ENCODE results near the gene CPM. TPM values are rescaled to one million over a fixed set of nuclear protein-coding genes. Genes with fewer than 3 reads are reported as not detected.

Gene CPM
- total RNA-seq, 1 experiment from 2014 or later, result 3.1 TPM

DNA sequence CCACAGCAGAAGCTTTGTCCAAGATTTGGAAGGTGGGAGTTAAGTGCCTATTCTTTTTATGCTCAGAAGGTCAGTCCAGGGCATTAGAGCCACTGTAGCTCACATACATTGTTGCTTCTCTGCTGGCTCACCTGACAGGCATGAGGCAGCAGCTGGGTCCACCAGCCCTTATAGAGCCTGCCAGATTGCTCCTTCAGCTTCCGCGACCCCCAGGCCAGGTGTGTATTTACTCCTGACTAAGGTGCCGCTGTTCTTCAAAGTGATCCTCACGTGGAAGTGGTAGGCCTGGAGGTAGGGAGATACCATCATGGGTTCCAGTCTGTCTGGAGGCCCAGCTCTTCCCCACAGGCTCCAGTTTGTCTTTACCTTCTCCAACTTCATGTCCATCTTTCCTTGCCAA is 17.5 kb upstream of the CPM start:
- Histone ChIP-seq H3K9ac (ENCODE audit: low read length) (no peak overlapping the region), H3K9me2 (replicated peaks; ENCODE audit: low read length) (no peaks in the 10 kb centered on the region), H3K36me3 (ENCODE audit: low read depth, low read length) (no peaks in the 10 kb centered on the region), H3K79me2 (ENCODE audit: low read length) (no peaks in the 10 kb centered on the region), H3K4me2 (ENCODE audit: low read length) (no peak overlapping the region), H3K27ac (ENCODE audit: low read length) (no peak overlapping the region), H3K27me3 (ENCODE audit: low read length) (no peaks in the 10 kb centered on the region), H3K9me3 (ENCODE audit: low read length) (no peaks in the 10 kb centered on the region), H2AFZ (ENCODE audit: low read length) (no peak overlapping the region), H3F3A (ENCODE audit: low read length, unreplicated experiment) (no peaks in the 10 kb centered on the region), H3K4me3 (ENCODE audit: low read length) (no peak overlapping the region), H4K20me1 (ENCODE audit: low read length) (no peaks in the 10 kb centered on the region), H3K4me1 (ENCODE audit: insufficient read depth, low read length) (peaks cover 11% of the 10 kb centered on the region; the same call in 1 of the 2 replicates)
- CTCF ChIA-PET, result no interaction called here
- BruUV-seq (replicated peaks), result no TSS peak
- intact Hi-C loops (cut with micrococcal nuclease), result no loop called here
- DNase-seq (no peak), ATAC-seq (no peak)
- no peak for TF ChIP-seq CTCF (conservative IDR thresholded peaks at IDR 0.05; ENCODE audit: low read depth, low read length)
- TF ChIP-seq EZH2phosphoT487 (IDR thresholded peaks at IDR 0.05; ENCODE audit: borderline replicate concordance, low read length), result no peak
- no peak for TF ChIP-seq EZH2 (IDR thresholded peaks at IDR 0.05; ENCODE audit: low read length, unreplicated experiment)
- POLR2A ChIA-PET (ENCODE audit: unreplicated experiment), result no interaction called here

GRCh38 chr12:68945255-68945654 is 12.3 kb upstream of the CPM start:
- H3K9ac ChIP-seq (ENCODE audit: low read length), result no peak overlapping the region
- no peak overlapping the region for H3K4me2 ChIP-seq (ENCODE audit: low read length)
- no peaks in the 10 kb centered on the region for H3K9me3 ChIP-seq (ENCODE audit: low read length)
- intact Hi-C loops (cut with micrococcal nuclease), result no loop called here
- H2AFZ ChIP-seq (ENCODE audit: low read length), result no peak overlapping the region
- ChIA-PET POLR2A (ENCODE audit: unreplicated experiment) (no interaction called here), CTCF (no interaction called here)
- no peak overlapping the region for H3K4me3 ChIP-seq (ENCODE audit: low read length)
- no peak for ATAC-seq
- no peak for DNase-seq
- H3F3A ChIP-seq (ENCODE audit: low read length, unreplicated experiment), result no peaks in the 10 kb centered on the region
- H3K27me3 ChIP-seq (ENCODE audit: low read length), result no peaks in the 10 kb centered on the region
- no peaks in the 10 kb centered on the region for H4K20me1 ChIP-seq (ENCODE audit: low read length)
- TF ChIP-seq EZH2 (IDR thresholded peaks at IDR 0.05; ENCODE audit: low read length, unreplicated experiment) (no peak), EZH2phosphoT487 (IDR thresholded peaks at IDR 0.05; ENCODE audit: borderline replicate concordance, low read length) (no peak)
- H3K4me1 ChIP-seq (ENCODE audit: insufficient read depth, low read length), result no peaks in the 10 kb centered on the region
- BruUV-seq (replicated peaks), result no TSS peak
- no peak overlapping the region for H3K27ac ChIP-seq (ENCODE audit: low read length)
- H3K79me2 ChIP-seq (ENCODE audit: low read length), result no peaks in the 10 kb centered on the region
- H3K9me2 ChIP-seq (replicated peaks; ENCODE audit: low read length), result no peaks in the 10 kb centered on the region
- H3K36me3 ChIP-seq (ENCODE audit: low read depth, low read length), result no peaks in the 10 kb centered on the region

- Histone ChIP-seq H3K27ac (ENCODE audit: low read length) (no peak overlapping the region), H3K9me2 (replicated peaks; ENCODE audit: low read length) (no peaks in the 10 kb centered on the region), H3K4me3 (ENCODE audit: low read length) (no peak overlapping the region), H3K4me2 (ENCODE audit: low read length) (no peak overlapping the region), H3K9me3 (ENCODE audit: low read length) (no peaks in the 10 kb centered on the region), H3K9ac (ENCODE audit: low read length) (no peak overlapping the region), H3F3A (ENCODE audit: low read length, unreplicated experiment) (no peaks in the 10 kb centered on the region), H3K27me3 (ENCODE audit: low read length) (no peaks in the 10 kb centered on the region), H3K36me3 (ENCODE audit: low read depth, low read length) (no peaks in the 10 kb centered on the region), H3K79me2 (ENCODE audit: low read length) (no peaks in the 10 kb centered on the region), H4K20me1 (ENCODE audit: low read length) (no peaks in the 10 kb centered on the region), H3K4me1 (ENCODE audit: insufficient read depth, low read length) (no peaks in the 10 kb centered on the region), H2AFZ (ENCODE audit: low read length) (no peak overlapping the region)
- TF ChIP-seq EZH2phosphoT487 (IDR thresholded peaks at IDR 0.05; ENCODE audit: borderline replicate concordance, low read length) (no peak), CTCF (conservative IDR thresholded peaks at IDR 0.05; ENCODE audit: low read depth, low read length) (no peak), EZH2 (IDR thresholded peaks at IDR 0.05; ENCODE audit: low read length, unreplicated experiment) (no peak)
- ChIA-PET CTCF (no interaction called here), POLR2A (ENCODE audit: unreplicated experiment) (no interaction called here)
- no peak for DNase-seq
- intact Hi-C loops (cut with micrococcal nuclease), result no loop called here
- no TSS peak for BruUV-seq (replicated peaks)
- no peak for ATAC-seq
These were observed 11.5 kb upstream of the CPM start for GRCh38 chr12:68944296-68945076.
